Measurements from ENCODE around the gene TARS2.

TARS2 gene, protein sequence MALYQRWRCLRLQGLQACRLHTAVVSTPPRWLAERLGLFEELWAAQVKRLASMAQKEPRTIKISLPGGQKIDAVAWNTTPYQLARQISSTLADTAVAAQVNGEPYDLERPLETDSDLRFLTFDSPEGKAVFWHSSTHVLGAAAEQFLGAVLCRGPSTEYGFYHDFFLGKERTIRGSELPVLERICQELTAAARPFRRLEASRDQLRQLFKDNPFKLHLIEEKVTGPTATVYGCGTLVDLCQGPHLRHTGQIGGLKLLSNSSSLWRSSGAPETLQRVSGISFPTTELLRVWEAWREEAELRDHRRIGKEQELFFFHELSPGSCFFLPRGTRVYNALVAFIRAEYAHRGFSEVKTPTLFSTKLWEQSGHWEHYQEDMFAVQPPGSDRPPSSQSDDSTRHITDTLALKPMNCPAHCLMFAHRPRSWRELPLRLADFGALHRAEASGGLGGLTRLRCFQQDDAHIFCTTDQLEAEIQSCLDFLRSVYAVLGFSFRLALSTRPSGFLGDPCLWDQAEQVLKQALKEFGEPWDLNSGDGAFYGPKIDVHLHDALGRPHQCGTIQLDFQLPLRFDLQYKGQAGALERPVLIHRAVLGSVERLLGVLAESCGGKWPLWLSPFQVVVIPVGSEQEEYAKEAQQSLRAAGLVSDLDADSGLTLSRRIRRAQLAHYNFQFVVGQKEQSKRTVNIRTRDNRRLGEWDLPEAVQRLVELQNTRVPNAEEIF

DNA sequence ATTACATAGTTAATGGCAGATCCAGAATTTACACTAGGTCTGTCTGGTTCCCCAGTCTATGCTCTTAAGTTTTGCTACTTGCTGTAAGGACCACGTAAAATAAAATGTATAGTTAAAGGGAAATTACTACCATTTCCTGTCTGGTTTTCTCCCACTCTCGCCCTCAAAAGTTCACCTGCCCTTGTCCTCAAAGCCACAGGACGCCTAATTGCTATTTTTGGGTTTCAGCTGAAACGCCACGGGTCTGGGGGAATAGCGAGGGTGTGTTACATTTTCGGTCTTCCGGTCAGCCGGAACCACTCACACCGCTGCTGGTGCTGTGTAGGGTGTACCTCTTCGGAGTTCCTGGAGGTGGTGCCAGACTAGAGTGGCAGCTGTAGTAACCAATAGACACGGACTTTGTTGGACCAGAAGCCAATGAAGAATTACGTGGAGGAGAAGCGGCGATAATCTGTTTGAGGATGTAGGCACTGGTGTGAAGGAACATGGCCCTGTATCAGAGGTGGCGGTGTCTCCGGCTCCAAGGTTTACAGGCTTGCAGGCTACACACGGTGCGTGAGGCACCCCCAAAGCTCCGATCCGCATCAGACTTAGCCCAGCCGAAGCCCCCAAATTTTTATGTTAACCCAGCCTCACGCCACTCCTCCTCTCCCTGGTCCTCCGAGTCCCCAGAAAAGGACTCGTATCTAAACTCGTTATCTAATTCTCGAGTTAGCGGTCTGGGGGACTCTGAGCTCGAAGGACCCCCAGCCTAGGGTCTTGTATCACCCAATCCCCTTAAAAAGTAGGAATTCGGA lies at the start of gene TARS2:
Gene TARS2, plus strand, starts transcription at position 454 of the 797 bp plus-strand sequence. Its CDS starts 32 bp downstream, at position 486.
- DNase-seq = peak; percentile 99

DNA sequence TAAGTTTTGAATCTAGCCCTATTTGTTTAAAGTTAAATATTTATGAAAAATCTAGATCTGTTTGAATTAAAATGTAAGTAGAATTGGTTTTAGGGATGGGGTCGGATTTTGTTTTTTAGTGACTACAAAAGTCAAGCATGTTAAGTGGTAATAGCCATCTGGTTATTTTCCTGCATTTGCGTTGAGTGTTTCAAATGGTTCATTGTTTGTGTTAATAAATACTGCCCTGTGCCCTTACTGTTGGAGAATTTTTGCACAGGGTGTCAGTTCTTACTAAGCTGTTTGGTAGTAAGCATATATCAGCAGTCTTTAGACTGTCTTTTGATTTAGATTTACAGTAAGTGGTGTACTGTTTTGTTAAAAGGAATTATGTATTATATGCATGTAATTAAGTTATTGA lies 46.1 kb upstream of the TARS2 start:
- DNase-seq = no peak

GRCh38 chr1:150444232-150444631 lies 43.0 kb upstream of the TARS2 start:
- DNase-seq = no peak

- DNase-seq = no peak
These were observed 31.0 kb upstream of the TARS2 start for GRCh38 chr1:150456146-150456647.

DNA sequence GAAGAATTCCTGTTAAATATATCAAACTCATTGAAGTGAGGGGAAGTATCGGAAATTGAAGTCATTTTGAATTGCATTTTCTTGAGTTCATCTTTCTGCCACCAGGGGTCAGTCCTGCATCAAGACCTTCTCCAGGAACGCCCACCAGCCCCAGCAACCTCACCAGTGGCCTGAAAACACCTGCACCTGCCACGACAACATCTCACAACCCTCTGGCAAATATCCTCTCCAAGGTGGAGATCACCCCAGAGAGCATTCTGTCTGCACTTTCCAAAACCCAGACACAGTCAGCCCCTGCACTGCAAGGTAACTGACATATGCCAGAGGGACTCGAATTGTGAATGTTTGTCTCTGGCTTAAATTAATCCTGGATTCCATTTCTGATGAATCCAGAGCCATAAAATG lies 22.8 kb upstream of the TARS2 start:
- DNase-seq = peak; percentile 46

DNA sequence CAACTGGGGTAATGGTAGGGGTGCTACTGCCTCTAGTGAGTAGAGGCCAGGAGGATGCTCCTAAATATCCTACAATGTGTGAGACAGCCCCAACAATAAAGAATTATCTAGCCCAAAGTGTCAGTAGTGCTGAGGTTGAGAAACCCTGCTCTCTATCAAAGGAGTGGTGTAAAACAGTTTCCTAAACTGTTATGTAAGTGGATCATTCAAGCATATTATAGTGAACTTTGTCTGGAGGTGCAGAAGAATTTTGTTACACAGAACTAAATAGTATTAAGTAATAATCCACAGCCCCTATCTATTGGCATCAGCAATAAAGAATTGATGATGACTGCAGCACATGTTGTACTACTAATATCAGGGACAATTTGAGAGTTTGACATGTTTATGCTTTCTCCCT lies 20.3 kb upstream of the TARS2 start:
- no peak for DNase-seq

DNA sequence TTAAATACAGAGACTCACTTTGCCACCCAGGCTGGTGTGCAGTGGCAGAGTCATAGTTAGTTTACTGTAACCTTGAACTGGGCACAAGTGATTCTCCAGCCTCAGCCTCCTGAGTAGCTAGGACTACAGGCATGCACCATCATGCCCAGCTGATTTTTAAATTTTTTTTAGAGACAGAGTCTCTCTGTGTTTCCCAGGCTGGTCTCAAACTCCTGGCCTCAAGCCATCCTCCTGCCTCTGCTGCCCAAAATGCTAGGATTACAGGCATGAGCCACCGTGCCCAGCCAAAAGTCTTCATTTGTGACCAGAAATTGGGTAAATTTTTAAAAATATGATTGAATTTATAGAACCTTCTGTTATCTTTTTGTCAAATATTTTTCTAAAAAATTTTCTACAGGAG lies 17.9 kb upstream of the TARS2 start:
- DNase-seq = no peak

DNA sequence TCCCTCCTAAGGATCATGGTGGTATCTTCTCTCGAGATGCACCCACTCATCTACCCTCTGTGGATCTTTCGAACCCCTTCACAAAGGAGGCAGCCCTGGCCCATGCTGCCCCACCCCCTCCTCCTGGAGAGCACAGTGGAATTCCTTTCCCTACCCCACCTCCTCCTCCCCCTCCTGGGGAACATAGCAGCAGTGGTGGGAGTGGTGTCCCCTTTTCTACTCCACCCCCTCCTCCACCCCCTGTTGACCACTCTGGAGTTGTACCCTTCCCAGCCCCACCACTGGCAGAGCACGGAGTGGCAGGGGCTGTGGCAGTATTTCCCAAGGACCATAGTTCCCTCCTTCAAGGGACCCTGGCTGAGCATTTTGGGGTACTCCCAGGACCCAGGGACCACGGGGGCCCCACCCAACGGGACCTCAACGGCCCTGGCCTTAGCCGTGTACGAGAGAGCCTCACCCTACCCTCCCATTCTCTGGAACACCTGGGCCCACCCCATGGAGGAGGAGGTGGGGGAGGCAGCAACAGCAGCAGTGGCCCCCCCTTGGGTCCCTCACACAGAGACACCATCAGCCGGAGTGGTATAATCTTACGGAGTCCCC lies 14.5 kb upstream of the TARS2 start:
- DNase-seq = no peak

- DNase-seq = no peak
These were observed 13.6 kb upstream of the TARS2 start for GRCh38 chr1:150473659-150474058.

GRCh38 chr1:150474869-150475268 lies 12.3 kb upstream of the TARS2 start:
- no peak for DNase-seq

GRCh38 chr1:150476754-150477153 lies 10.5 kb upstream of the TARS2 start:
- no peak for DNase-seq

- no peak for DNase-seq
These were observed 9.9 kb upstream of the TARS2 start for GRCh38 chr1:150477320-150477719.

- peak; percentile 19 for DNase-seq
These were observed 9.5 kb upstream of the TARS2 start for GRCh38 chr1:150477733-150478132.

DNA sequence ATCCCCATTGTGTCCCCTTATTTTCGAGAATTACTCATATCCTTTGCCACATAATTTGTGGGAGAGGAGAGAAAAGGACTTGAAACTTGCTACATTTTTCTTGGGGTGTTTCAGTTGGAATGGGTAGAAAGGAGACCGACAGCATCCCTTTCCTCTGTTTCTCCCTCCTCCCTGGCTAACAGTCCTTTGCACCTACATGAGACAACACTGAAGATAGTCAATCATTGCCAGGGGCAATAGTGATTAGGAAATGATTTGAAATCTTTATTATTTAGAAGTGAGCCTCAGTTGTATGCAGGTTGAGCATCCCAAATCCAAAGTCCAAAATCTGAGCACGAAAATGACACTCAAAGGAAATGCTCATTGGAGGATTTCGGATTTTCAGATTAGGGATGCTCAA lies 7.8 kb upstream of the TARS2 start:
- no peak for DNase-seq

- DNase-seq = no peak
These were observed 7.3 kb upstream of the TARS2 start for GRCh38 chr1:150479927-150480352.

GRCh38 chr1:150484431-150484830 lies 2.8 kb upstream of the TARS2 start:
- DNase-seq = peak; percentile 56

DNA sequence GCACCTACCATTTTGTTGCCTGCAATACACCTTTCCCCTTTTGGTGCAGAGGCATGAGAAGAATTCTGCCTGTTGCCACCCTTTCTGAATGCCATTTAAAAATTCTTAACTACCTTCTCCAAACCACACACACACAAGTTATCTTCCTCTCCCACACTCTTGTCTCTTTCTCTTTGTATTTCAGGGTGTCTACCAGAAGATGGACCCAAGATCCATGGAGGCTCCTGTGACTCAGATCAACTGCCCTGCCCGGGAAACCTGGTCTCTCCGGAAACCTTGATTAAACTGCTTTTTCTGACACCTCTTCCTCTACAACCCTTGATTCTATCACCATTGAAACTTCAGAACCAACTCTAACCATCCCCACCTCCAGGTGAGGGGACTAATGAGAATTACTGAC lies 2.4 kb upstream of the TARS2 start:
- DNase-seq = peak; percentile 46

DNA sequence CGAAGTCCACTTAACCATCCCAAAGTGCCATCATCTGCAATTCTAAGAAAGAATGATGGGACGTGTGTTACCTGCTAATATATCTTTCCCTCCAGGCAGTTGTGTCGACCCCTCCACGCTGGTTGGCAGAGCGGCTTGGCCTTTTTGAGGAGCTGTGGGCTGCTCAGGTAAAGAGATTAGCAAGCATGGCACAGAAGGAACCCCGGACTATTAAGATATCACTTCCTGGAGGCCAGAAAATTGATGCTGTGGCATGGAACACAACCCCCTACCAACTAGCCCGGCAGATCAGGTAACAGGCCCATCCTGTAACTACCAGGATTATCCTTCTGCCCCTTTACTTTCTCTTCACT lies 520 bp downstream of the TARS2 start:
- no peak for DNase-seq

- no peak for DNase-seq
These were observed 6.0 kb downstream of the TARS2 start for GRCh38 chr1:150493175-150493574.

DNA sequence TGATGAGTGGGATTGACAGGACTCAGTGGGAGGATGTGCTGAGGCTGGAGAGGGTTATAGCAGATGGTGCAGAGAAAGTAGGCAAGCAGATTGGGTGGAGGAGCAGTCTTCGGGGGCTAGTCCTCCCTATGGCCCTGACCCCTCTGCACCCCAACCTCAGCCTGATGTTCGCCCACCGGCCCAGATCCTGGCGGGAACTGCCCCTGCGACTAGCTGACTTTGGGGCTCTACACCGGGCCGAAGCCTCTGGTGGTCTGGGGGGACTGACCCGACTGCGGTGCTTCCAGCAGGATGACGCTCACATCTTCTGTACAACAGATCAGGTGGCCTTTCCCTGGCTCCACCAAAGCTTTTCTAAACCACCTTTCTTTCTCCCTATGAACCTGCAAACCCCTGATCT lies 11.1 kb downstream of the TARS2 start:
- no peak for DNase-seq

DNA sequence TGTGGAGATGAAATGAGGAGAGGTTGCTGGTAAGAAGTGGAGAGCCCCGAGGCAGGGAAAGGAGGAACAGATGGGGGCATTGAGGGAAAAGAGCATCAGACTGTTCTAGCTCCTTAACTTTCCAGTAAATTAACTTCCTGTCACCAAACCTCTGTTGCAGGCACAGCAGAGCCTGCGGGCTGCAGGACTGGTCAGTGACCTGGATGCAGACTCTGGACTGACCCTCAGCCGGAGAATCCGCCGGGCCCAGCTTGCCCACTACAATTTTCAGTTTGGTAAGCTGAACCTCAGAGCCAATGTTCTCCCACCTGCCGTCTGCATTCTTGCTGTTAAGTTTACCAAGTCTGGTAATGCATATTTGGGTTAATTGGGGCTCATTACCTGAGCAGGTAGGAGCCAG lies 18.2 kb downstream of the TARS2 start:
- no peak for DNase-seq

- peak; percentile 83 for DNase-seq
These were observed 21.0 kb downstream of the TARS2 start, which contains the start of gene ECM1 for GRCh38 chr1:150507912-150508864. TSS of gene ECM1 (plus strand) at chr1:150508109. CDS start at chr1:150508210, 101 bp downstream.

Data from fibroblast of skin of right biceps (primary cell).